Activated CD4-positive, alpha-beta T cell treated with anti-CD3 and anti-CD28 coated beads for 4 hours (primary cell): Measurements from ENCODE around the gene EHF.

Source experiments
- DNase-seq, 2 donors: peaks; one replicate each; pipeline ENCODE4 v3.0.0-alpha.2; 2020

The EHF gene

GRCh38 chr11:34625576-34625975, 4.7 kb downstream of the EHF start:
- DNase-seq, result no peak

GRCh38 chr11:34626393-34626792, 5.5 kb downstream of the EHF start:
- no peak for DNase-seq

GRCh38 chr11:34627197-34627596, 6.3 kb downstream of the EHF start:
- no peak for DNase-seq

DNA sequence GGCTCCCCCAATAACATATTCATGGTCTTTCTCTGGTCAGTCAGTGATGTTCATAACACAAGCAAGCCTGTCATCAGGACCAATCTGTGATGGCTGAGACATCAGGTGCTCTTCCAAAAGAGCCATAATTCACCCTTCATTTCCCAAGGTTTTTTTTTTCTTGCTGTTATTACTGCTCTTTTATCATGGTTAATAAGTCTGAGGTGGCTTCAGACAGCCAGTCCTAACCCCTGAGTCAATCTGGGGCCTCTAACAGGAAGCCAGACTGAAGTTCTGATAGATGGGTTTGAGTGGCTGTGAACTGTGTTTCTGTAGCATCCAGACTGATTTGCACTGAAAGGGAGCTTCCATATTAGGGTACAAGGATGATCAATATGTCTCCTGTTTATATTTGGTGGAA, 8.8 kb downstream of the EHF start:
- DNase-seq, result no peak

DNA sequence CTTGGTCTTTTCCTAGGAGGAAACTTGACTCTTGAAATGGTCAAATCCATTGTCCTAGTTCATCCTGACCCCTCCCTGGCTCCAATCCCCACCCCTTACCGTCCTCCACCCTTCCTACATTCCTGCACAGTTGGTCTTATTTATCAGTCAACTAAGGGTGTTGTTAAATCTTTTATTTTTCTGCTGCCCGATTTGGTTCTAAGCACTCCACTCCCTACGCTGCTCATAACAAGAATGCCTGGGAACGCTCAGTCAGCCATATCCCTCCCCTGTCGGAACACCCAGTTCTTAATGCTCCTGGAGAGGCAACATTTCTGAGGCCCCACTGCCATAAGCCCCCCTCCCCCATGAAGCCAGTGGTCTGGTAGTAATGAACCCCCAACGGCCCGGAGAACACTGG, 9.7 kb downstream of the EHF start:
- no peak for DNase-seq

DNA sequence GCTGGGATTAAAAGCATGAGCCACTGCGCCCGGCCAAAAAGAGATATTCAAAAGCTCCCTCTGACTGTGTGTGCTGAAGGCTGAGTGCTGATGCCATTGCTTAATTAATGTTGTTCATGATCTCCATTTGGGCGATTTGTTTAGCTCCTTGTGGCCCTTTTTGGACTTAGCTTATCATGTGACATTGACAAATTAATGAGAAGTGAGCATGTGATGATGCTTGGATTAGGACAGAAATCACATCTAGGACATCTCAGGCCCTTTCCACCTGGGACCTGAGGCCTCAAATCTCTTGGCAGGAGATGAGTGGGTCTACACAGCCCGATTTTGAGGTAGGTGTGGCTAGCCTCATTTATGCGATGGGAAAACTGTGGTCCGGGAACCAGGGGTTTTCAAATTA, 10.4 kb downstream of the EHF start:
- DNase-seq, result no peak

DNA sequence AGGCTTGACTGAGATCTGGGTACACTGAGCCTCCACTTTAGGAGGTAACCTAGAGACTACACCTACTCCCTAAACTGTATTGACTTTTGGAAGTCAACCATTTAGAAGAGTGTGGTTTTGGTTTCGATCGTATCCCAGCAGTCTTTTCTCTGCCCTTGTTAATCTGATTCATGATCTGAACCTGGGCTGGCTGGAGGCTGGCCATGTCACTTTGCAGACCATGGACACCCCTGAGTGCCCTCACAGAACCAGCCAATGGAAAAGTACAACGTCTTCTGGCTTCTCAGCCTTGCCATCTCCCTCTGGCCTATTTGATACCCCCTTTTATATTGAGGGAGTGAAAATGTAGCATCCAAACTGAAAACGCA, 10.8 kb downstream of the EHF start:
- no peak for DNase-seq

GRCh38 chr11:34632105-34632791, 11.4 kb downstream of the EHF start:
- DNase-seq, result no peak

DNA sequence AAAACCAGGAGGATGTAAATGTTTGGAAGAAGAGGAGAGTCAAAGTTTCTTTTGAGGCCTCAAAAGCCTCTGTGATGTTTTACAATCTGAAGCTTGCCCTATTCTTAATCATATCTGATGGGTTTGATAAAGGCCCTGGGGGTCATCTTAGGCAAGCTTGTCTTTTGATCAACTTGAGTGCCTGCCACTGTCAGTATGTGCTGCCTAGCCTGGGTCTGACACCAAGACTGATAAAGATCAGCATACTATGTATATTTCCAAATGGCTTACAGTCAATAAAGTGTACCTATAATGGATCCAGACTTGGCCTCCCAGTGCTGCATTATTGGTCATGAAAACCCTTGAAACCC, 12.7 kb downstream of the EHF start:
- DNase-seq, result no peak

DNA sequence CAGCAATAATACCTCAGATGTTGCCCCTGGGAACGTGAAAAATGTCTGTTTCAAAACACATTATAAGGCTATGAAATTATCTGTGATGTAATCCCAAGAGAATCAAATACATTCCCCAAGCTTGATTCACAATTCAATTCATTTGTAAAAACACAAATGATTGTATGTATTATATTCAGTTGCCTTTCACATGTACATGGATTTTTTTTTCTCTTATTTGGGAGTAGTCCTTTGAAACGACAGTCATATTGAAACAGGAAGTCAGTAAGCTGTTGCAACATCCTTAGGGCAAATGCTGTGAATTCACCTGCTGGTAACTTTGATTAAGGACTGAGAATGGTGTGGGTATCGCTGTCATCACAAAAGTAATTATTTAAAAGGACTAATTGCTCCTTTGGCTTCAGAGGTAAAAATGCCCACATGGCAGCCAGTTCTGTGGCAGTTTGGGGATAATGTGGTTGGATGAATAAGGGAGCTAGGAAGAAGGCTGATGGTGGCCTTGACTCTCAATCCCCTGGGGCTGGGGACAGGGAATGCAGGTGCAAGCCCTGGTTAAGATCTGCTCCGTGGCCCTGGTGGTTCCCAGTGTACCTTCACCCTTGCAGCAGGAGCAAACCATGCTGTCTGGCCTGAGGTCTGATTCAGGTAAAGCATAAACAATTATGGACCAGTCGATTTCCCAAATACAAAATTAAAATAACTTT, 13.2 kb downstream of the EHF start:
- DNase-seq, result no peak

- DNase-seq, result no peak
Measured at GRCh38 chr11:34634694-34635062, 13.8 kb downstream of the EHF start.

- DNase-seq, result no peak
Measured at GRCh38 chr11:34636127-34636526, 15.2 kb downstream of the EHF start.

- no peak for DNase-seq
Measured at GRCh38 chr11:34637303-34637702, 16.4 kb downstream of the EHF start.

DNA sequence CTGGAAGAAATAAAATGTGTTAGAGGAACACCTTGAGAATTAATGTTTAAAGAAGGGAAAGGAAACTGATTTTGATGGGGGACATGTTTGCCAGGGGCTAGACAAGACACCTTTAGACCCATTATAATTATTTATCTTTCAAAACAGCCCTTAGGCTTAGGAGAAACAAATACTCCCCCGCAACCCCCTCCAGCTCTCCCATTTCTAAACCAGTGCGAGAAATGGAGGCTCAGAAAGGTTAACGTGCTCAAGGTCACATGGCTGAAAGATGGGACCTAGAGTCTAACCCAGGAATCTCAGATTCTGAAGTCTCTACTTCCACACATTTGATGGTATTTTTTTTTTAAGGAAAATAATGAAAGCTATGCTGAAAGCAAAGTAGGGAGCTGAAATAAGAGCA, 18.0 kb downstream of the EHF start:
- no peak for DNase-seq

GRCh38 chr11:34639545-34639944, 18.7 kb downstream of the EHF start:
- DNase-seq, result no peak

DNA sequence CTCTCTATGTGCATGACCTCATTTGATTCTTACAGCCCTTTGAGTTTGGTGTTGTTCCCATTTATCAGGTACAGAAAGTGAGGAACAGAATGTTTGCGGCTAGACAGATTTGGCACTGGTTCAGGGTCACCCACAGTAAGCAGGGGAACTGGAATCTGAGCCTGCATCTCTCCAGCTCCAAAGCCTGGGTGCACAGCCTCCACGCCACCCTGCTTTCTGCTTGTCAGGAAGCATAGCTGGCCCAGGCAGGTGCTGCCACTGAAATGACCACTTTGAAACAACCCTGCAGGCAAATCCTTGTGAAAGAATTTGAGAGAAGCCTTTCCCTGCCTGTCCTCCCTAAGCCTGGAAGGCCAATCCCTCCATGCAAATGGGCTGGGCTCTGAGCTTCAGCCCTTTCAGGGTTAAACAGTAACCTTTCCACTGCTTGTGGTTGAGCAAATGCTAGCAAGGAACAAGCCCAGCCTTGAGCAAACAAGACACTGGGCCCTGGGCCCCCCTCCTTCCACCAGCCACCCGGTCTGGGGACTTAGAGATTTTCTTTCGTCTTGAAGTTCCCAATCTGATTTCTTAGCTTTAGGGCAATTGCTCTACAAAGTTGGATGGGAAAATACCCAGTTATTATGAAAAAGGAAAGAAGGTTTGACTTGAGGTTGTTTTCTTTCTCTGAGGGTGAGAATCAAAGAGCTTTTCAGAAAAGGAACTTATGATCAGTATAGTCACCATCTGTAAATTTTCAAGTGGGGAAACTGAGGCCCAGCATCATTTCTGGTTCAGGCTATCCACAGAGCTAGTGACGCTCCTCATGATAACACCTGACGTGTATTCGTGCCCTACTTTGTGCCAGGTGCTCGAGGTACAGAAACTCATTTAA, 19.4 kb downstream of the EHF start:
- no peak for DNase-seq

- DNase-seq, result no peak
Measured at GRCh38 chr11:34640924-34641275, 20.0 kb downstream of the EHF start.

GRCh38 chr11:34641456-34641855, 20.6 kb downstream of the EHF start:
- DNase-seq, result no peak

DNA sequence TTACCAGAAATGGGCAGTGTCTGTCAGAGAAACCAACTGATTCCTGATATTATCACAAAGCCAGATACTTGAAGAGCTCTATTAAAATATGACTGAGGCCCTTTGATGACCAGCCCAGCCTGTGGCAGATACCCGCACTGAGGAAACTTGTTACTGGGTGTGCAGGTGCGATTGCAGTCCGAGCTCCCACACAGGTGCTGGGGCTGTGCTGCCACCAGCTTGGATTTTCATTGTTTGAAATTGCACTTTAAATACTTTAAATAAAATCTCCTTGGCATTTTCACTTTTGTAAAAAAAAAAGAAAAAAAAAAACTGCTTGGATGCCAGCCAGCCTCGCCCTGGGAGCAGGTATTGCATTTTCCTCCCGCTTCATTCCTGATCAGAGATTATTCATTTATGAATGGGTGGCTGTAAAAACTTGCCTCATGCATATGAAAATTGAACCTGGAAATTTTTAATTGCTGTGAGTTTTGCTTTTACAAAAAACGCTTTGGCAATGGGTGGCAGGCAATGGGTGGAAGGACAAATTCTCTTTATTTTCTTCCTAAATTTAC, 21.2 kb downstream of the EHF start:
- DNase-seq, result no peak

DNA sequence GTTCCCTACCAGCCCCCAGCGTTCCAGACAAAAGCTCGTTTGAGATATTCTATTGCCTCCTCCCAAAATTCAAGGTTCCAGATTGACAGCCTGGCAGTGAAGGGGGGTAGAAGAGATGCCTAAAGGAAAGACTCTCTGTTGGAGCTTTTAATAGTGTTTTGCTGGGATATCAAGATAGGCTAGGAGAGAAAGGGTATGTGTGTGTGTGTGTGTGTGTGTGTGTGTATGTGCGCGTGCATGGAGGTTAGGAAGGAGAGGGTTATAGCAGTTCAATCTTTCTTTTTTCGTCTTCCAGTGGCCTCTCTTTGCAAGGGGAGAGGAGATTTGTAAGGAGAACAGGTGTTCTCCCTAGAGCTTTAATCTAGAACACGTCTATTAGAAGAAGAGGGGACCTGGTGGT, 22.0 kb downstream of the EHF start:
- no peak for DNase-seq

GRCh38 chr11:34643311-34643710, 22.4 kb downstream of the EHF start:
- no peak for DNase-seq

DNA sequence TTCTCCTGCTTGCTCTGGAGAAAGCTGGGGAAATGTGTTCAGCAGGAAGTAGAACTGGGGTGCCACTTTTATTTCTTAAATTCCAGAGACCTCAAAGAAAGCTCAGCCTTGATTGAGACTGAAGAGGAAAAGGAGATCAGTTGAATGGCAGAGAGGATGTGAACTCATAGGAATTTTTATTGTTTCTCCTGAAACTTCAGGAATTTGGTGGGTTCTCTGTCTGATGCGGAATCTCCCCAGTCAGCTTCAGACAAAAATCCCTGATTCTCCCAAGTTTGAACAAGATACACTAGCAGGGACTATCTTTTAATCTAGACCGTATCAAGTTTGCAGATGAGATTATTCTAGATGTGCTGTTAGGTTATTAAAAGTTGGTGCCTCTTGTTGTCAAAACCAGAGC, 23.0 kb downstream of the EHF start:
- no peak for DNase-seq

GRCh38 chr11:34644669-34645406, 23.9 kb downstream of the EHF start:
- DNase-seq, result no peak
